Common myeloid progenitor, CD34-positive (primary cell): ENCODE data around the gene NTM.

Experiments used
- CTCF ChIA-PET: fragments of 350-600 bp; sonication (Branson Sonifier 250); formaldehyde crosslinking; loops from one replicate; lab custom pipeline; 2021; ENCODE audit warnings: antibody characterized with exemption; lab: Charles Lee
- POLR2A ChIA-PET: fragments of 350-600 bp; sonication (Branson Sonifier 250); formaldehyde crosslinking; loops from one replicate; lab custom pipeline; 2021; ENCODE audit warnings: antibody characterized with exemption; lab: Charles Lee
- DNase-seq, 3 donors: peaks; one replicate each; pipeline versions ENCODE4 v3.0.0 to v3.0.0-alpha.2; 2013
- H3K27ac ChIP-seq, 2 experiments: 1 replicate in 1 of 2; 2 replicates in 1 of 2; pipeline ENCODE4 v1.7.0; 2013; ENCODE audit warnings: inconsistent platforms in 2 of 2, low read length in 2 of 2, mild to moderate bottlenecking in 2 of 2, low read depth in 1 of 2, moderate library complexity in 1 of 2; ENCODE audit not compliant: severe bottlenecking in 2 of 2, insufficient read depth in 1 of 2, poor library complexity in 1 of 2
- H3K27me3 ChIP-seq, 5 experiments: replicated peaks in 2 of 5; 1 replicate in 3 of 5; 2 replicates in 2 of 5; pipeline versions ENCODE4 v1.6.1 to v1.7.0; 2013; ENCODE audit warnings: low read length in 4 of 5, mild to moderate bottlenecking in 2 of 5, moderate library complexity in 2 of 5, inconsistent platforms in 1 of 5; ENCODE audit not compliant: insufficient read depth in 5 of 5, control insufficient read depth in 4 of 5
- H3K36me3 ChIP-seq, 4 experiments: 1 replicate in 2 of 4; 2 replicates in 2 of 4; pipeline versions ENCODE4 v1.6.1 to v1.7.0; 2013; ENCODE audit warnings: low read length in 3 of 4, control low read depth in 1 of 4, mild to moderate bottlenecking in 1 of 4; ENCODE audit not compliant: control insufficient read depth in 4 of 4, insufficient read depth in 4 of 4
- H3K4me1 ChIP-seq, 4 experiments: 1 replicate in 3 of 4; 2 replicates in 1 of 4; pipeline versions ENCODE4 v1.6.1 to v1.7.1; 2013; ENCODE audit warnings: low read length in 3 of 4, mild to moderate bottlenecking in 3 of 4, control low read depth in 1 of 4, inconsistent platforms in 1 of 4, moderate library complexity in 1 of 4; ENCODE audit not compliant: control insufficient read depth in 4 of 4, insufficient read depth in 4 of 4; ENCODE audit errors: control extremely low read depth in 1 of 4
- H3K4me3 ChIP-seq, 7 experiments: 1 replicate in 4 of 7; 2 replicates in 3 of 7; pipeline versions ENCODE4 v1.5.1 to v1.7.0; 2013; ENCODE audit warnings: mild to moderate bottlenecking in 7 of 7, low read length in 6 of 7, moderate library complexity in 6 of 7, inconsistent platforms in 2 of 7, low read depth in 2 of 7, control low read depth in 1 of 7; ENCODE audit not compliant: insufficient read depth in 4 of 7, control insufficient read depth in 1 of 7; ENCODE audit errors: extremely low read depth in 1 of 7
- H3K9me3 ChIP-seq, 5 experiments: 1 replicate in 4 of 5; 2 replicates in 1 of 5; pipeline versions ENCODE4 v1.6.1 to v1.7.1; 2013; ENCODE audit warnings: low read length in 4 of 5, mild to moderate bottlenecking in 2 of 5, inconsistent platforms in 1 of 5, low read depth in 1 of 5, moderate library complexity in 1 of 5; ENCODE audit not compliant: control insufficient read depth in 4 of 5, insufficient read depth in 2 of 5; ENCODE audit errors: control extremely low read depth in 1 of 5
- WGBS: methylation state at CpG from one replicate; pipeline ENCODE4 v1.1.5; 2013; ENCODE audit not compliant: insufficient coverage; 5-methylcytosine and 5-hydroxymethylcytosine counted together

NTM gene

GRCh38 chr11:131977854-131978253 is 607.4 kb downstream of the NTM start:
- no peak for DNase-seq
- 91% methylated on average over 1 of the region's 3 CpGs for WGBS
- no peaks in the 10 kb centered on the region for H3K9me3 ChIP-seq
- H3K27me3 ChIP-seq: peaks cover 0 to 3% (median 1%) of the 10 kb centered on the region in 5 experiments
- H3K36me3 ChIP-seq: no peaks in the 10 kb centered on the region
- H3K27ac ChIP-seq: no peak overlapping the region
- H3K4me3 ChIP-seq: no peak overlapping the region
- ChIA-PET CTCF (no interaction called here), POLR2A (no interaction called here)
- H3K4me1 ChIP-seq: no peaks in the 10 kb centered on the region

- no peak for DNase-seq
- WGBS: 52% methylated on average over 2 of the region's 5 CpGs
- Histone ChIP-seq H3K27ac (no peak overlapping the region), H3K4me1 (no peaks in the 10 kb centered on the region), H3K36me3 (no peaks in the 10 kb centered on the region), H3K9me3 (no peaks in the 10 kb centered on the region), H3K27me3 (peaks cover 0 to 3% (median 1%) of the 10 kb centered on the region in 5 experiments), H3K4me3 (no peak overlapping the region)
- ChIA-PET POLR2A (no interaction called here), CTCF (no interaction called here)
Observed at GRCh38 chr11:131978351-131978750, 607.9 kb downstream of the NTM start.

GRCh38 chr11:131979364-131979763 is 608.9 kb downstream of the NTM start:
- Histone ChIP-seq H3K36me3 (no peaks in the 10 kb centered on the region), H3K4me3 (no peak overlapping the region), H3K27ac (no peak overlapping the region), H3K4me1 (no peaks in the 10 kb centered on the region), H3K27me3 (peaks cover 0 to 3% (median 1%) of the 10 kb centered on the region in 5 experiments), H3K9me3 (no peaks in the 10 kb centered on the region)
- CTCF ChIA-PET: no interaction called here
- WGBS: 100% methylated on average over 2 of the region's 3 CpGs
- POLR2A ChIA-PET: no interaction called here
- no peak for DNase-seq

DNA sequence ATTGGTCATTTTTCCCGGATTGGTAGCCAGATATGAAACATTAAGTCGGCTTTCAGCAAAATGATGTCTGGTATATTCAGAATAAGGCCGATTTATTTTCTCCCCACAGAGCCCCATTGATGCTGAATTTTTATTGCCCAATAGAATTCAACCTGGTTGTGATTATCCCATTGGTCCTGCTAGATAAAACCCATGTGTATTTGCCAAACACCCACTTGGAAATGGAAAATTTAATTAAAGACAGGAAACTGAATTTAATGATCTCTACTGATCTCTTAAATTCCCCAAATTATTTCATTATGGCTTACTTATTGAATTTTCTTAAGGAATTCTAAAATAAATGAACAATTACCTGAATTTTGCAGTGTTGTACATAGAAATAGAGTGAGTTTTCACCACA is 609.8 kb downstream of the NTM start:
- H3K4me3 ChIP-seq: no peak overlapping the region
- H3K27ac ChIP-seq: no peak overlapping the region
- no peak for DNase-seq
- no peaks in the 10 kb centered on the region for H3K4me1 ChIP-seq
- WGBS: 88% methylated on average over 2 of the region's 3 CpGs
- CTCF ChIA-PET: no interaction called here
- peaks cover 0 to 3% (median 1%) of the 10 kb centered on the region in 5 experiments for H3K27me3 ChIP-seq
- no peaks in the 10 kb centered on the region for H3K36me3 ChIP-seq
- H3K9me3 ChIP-seq: no peaks in the 10 kb centered on the region
- POLR2A ChIA-PET: no interaction called here

GRCh38 chr11:131980888-131981668 is 610.7 kb downstream of the NTM start:
- no peaks in the 10 kb centered on the region for H3K4me1 ChIP-seq
- ChIA-PET POLR2A (no interaction called here), CTCF (no interaction called here)
- no peak for DNase-seq
- H3K9me3 ChIP-seq: no peaks in the 10 kb centered on the region
- 87% methylated on average over 6 of the region's 11 CpGs for WGBS
- H3K36me3 ChIP-seq: no peaks in the 10 kb centered on the region
- no peak overlapping the region for H3K4me3 ChIP-seq
- peaks cover 0 to 3% (median 1%) of the 10 kb centered on the region in 5 experiments for H3K27me3 ChIP-seq
- no peak overlapping the region for H3K27ac ChIP-seq

DNA sequence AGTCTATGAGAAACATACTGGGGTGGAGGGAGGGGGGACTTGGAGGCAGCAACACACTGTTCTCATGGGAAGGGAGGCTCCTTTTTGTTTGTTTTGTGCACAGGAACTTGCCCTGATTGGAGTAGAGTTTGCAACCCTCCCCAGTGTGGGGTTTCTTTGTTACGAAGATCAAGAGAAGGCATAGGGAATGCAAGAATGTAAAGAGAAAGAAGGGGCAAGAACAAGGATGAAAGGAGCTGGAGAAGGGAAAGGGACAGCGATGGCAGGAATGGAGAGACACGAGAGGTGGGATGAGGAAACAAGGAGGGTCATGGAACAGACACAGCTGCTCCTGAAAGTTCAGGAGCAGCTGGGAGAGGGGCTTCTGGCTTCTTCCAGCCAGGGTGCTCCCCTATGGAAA is 611.7 kb downstream of the NTM start:
- DNase-seq: no peak
- 23% methylated on average over 3 of the region's 3 CpGs for WGBS
- POLR2A ChIA-PET: no interaction called here
- no peak overlapping the region for H3K27ac ChIP-seq
- no peaks in the 10 kb centered on the region for H3K36me3 ChIP-seq
- H3K4me3 ChIP-seq: no peak overlapping the region
- CTCF ChIA-PET: no interaction called here
- H3K4me1 ChIP-seq: no peaks in the 10 kb centered on the region
- H3K9me3 ChIP-seq: no peaks in the 10 kb centered on the region
- peaks cover 0 to 3% (median 1%) of the 10 kb centered on the region in 5 experiments for H3K27me3 ChIP-seq

- Histone ChIP-seq H3K27ac (no peak overlapping the region), H3K9me3 (no peaks in the 10 kb centered on the region), H3K4me1 (no peaks in the 10 kb centered on the region), H3K4me3 (no peak overlapping the region), H3K27me3 (no peaks in the 10 kb centered on the region), H3K36me3 (no peaks in the 10 kb centered on the region)
- DNase-seq: no peak
- POLR2A ChIA-PET: no interaction called here
- 100% methylated on average over 1 of the region's 4 CpGs for WGBS
- CTCF ChIA-PET: interaction anchor here (0.7 kb wide), 1 partner anchor 21 kb away, joined by 3 read pairs; no protein-coding TSS in a partner anchor
Observed at GRCh38 chr11:131985846-131986301, 615.5 kb downstream of the NTM start.
